Peyer's patch (tissue), 4 donors: ENCODE data around the gene CATSPER3.

ENCODE experiments used
- CTCF ChIP-seq, 6 experiments: fragments of 450-650 bp in 4 of 6; fragments of 200-600 bp in 2 of 6; sonication (generic) in 1 of 6; IDR thresholded peaks; one replicate each; pipeline ENCODE4 v1.5.1; 2017 to 2019; ENCODE audit warnings: antibody characterized with exemption in 6 of 6, mild to moderate bottlenecking in 3 of 6, moderate library complexity in 1 of 6
- POLR2A ChIP-seq, 2 donors: fragments of 450-650 bp; IDR thresholded peaks; one replicate each; pipeline ENCODE4 v1.5.1; 2017; ENCODE audit warnings: antibody characterized with exemption in 2 of 2, mild to moderate bottlenecking in 2 of 2, moderate library complexity in 2 of 2

GRCh38 chr5:135042595-135042994, 74.9 kb downstream of the CATSPER3 start:
- TF ChIP-seq POLR2A (IDR thresholded peaks at IDR 0.05) (no peak), CTCF (IDR thresholded peaks at IDR 0.05) (no peak)
